Natural killer cell (primary cell): ENCODE data around the gene OTOF. TPM values are rescaled to one million over a fixed set of nuclear protein-coding genes. Genes with fewer than 3 reads are reported as not detected.

ENCODE experiments used
- ATAC-seq, 3 donors: fragments of 150-1000 bp in 2 of 3; fragments of 200-7000 bp in 1 of 3; cut with Tn5 transposase; 1 replicate in 1 of 3; 2 replicates in 2 of 3; pipeline ENCODE4 v1.10.0; 2021; ENCODE audit warnings: mild to moderate bottlenecking in 2 of 3, moderate library complexity in 2 of 3
- DNase-seq, 2 donors: peaks; one replicate each; pipeline versions ENCODE4 v3.0.0 to v3.0.0-alpha.2; 2013 to 2021; ENCODE audit warnings: mixed read lengths in 1 of 2
- H3K27ac ChIP-seq: one replicate; pipeline ENCODE4 v1.5.1; 2013; ENCODE audit warnings: mild to moderate bottlenecking, low read length
- H3K27me3 ChIP-seq: one replicate; pipeline ENCODE4 v1.6.1; 2013; ENCODE audit warnings: low read length; ENCODE audit not compliant: control insufficient read depth, insufficient read depth
- H3K36me3 ChIP-seq: one replicate; pipeline ENCODE4 v1.6.1; 2013; ENCODE audit warnings: low read length; ENCODE audit not compliant: control insufficient read depth, insufficient read depth
- H3K4me1 ChIP-seq: one replicate; pipeline ENCODE4 v1.6.1; 2013; ENCODE audit warnings: low read length; ENCODE audit not compliant: control insufficient read depth, insufficient read depth
- H3K4me3 ChIP-seq: one replicate; pipeline ENCODE4 v1.5.1; 2013; ENCODE audit warnings: low read length
- H3K9me3 ChIP-seq: one replicate; pipeline ENCODE4 v1.6.1; 2013; ENCODE audit warnings: low read length; ENCODE audit not compliant: control insufficient read depth, insufficient read depth
- H3K27ac Mint-ChIP-seq, 2 donors: one replicate each; pipeline ENCODE4 v1.8.0; 2022; ENCODE audit warnings: mild to moderate bottlenecking in 2 of 2, mixed read lengths in 2 of 2, moderate library complexity in 1 of 2
- H3K27me3 Mint-ChIP-seq, 2 donors: one replicate each; pipeline ENCODE4 v1.8.0; 2022; ENCODE audit warnings: low read depth in 2 of 2, mixed read lengths in 2 of 2
- H3K36me3 Mint-ChIP-seq: one replicate; pipeline ENCODE4 v1.8.0; 2022; ENCODE audit warnings: mixed read lengths
- H3K4me1 Mint-ChIP-seq, 2 donors: one replicate each; pipeline ENCODE4 v1.8.0; 2022; ENCODE audit warnings: mixed read lengths in 2 of 2
- H3K4me3 Mint-ChIP-seq: one replicate; pipeline ENCODE4 v1.8.0; 2022; ENCODE audit warnings: mild to moderate bottlenecking, moderate library complexity, mixed read lengths
- H3K9me3 Mint-ChIP-seq, 2 donors: one replicate each; pipeline ENCODE4 v1.8.0; 2022; ENCODE audit warnings: mixed read lengths in 2 of 2
- CTCF ChIP-seq: fragments of 200-600 bp; IDR thresholded peaks from one replicate; pipeline ENCODE4 v1.8.0; 2022; ENCODE audit warnings: antibody characterized with exemption
- WGBS: methylation state at CpG from one replicate; pipeline ENCODE4 v1.1.7; 2013; ENCODE audit warnings: missing lambda C conversion rate; ENCODE audit not compliant: insufficient coverage; 5-methylcytosine and 5-hydroxymethylcytosine counted together
- intact Hi-C: fragments of 100-400 bp; cut with micrococcal nuclease; formaldehyde crosslinking; loops from one replicate; pipeline ENCODE4 v1.14.2; 2022
- total RNA-seq, 4 donors: library from RNA; stranded (reverse); fragments of 120-200 nt in 1 of 4; gene quantifications; one replicate each; pipeline versions ENCODE4 v1.2.3 to v1.2.4, GENCODE V29; 2013 to 2022

The OTOF gene
- total RNA-seq, 3 donors from 2014 or later (not counting 1 experiment from before 2014, with no cell fraction given) = 0.66 to 3.7 (median 1.4) TPM

GRCh38 chr2:26456440-26457250, 21.3 kb downstream of the OTOF start:
- no peak for ATAC-seq
- no peak for DNase-seq
- H3K27ac Mint-ChIP-seq = no peak overlapping the region
- peaks cover 11% of the 10 kb centered on the region for H3K4me1 ChIP-seq
- no peaks in the 10 kb centered on the region for H3K36me3 ChIP-seq
- intact Hi-C loops = no loop called here
- peaks cover 6 to 12% of the 10 kb centered on the region in 2 donors for H3K27me3 Mint-ChIP-seq
- H3K36me3 Mint-ChIP-seq = no peaks in the 10 kb centered on the region
- WGBS = 91% methylated on average over 10 of the region's 10 CpGs
- no peak overlapping the region for H3K4me3 ChIP-seq
- H3K4me1 Mint-ChIP-seq = no peaks in the 10 kb centered on the region
- no peaks in the 10 kb centered on the region for H3K9me3 ChIP-seq
- no peaks in the 10 kb centered on the region for H3K9me3 Mint-ChIP-seq
- no peak overlapping the region for H3K27ac ChIP-seq
- H3K4me3 Mint-ChIP-seq = no peak overlapping the region
- no peak for TF ChIP-seq CTCF
- H3K27me3 ChIP-seq = no peaks in the 10 kb centered on the region

- ATAC-seq (no peak), DNase-seq (no peak)
- 59% methylated on average over 18 of the region's 18 CpGs for WGBS
- H3K4me3 Mint-ChIP-seq = no peak overlapping the region
- Histone ChIP-seq H3K4me3 (no peak overlapping the region), H3K36me3 (no peaks in the 10 kb centered on the region), H3K27ac (no peak overlapping the region), H3K9me3 (no peaks in the 10 kb centered on the region), H3K27me3 (no peaks in the 10 kb centered on the region), H3K4me1 (peaks cover 11% of the 10 kb centered on the region)
- no peaks in the 10 kb centered on the region for H3K9me3 Mint-ChIP-seq
- intact Hi-C loops = no loop called here
- no peaks in the 10 kb centered on the region for H3K4me1 Mint-ChIP-seq
- peaks cover 6 to 12% of the 10 kb centered on the region in 2 donors for H3K27me3 Mint-ChIP-seq
- no peak for TF ChIP-seq CTCF
- no peak overlapping the region for H3K27ac Mint-ChIP-seq
- no peaks in the 10 kb centered on the region for H3K36me3 Mint-ChIP-seq
Measured at GRCh38 chr2:26455670-26456439, 22.1 kb downstream of the OTOF start.

- intact Hi-C loops = no loop called here
Measured at GRCh38 chr2:26455037-26455669, 22.8 kb downstream of the OTOF start.

More at GRCh38 chr2:26455037-26455669, 22.8 kb downstream of the OTOF start:
- Mint-ChIP-seq H3K4me3 (no peak overlapping the region), H3K4me1 (no peaks in the 10 kb centered on the region), H3K9me3 (no peaks in the 10 kb centered on the region), H3K27ac (no peak overlapping the region), H3K36me3 (no peaks in the 10 kb centered on the region), H3K27me3 (peaks cover 6 to 12% of the 10 kb centered on the region in 2 donors)
- ATAC-seq (no peak), DNase-seq (no peak)
- WGBS = 79% methylated on average over 11 of the region's 11 CpGs
- Histone ChIP-seq H3K4me1 (peaks cover 11% of the 10 kb centered on the region), H3K4me3 (no peak overlapping the region), H3K27ac (no peak overlapping the region), H3K36me3 (no peaks in the 10 kb centered on the region), H3K27me3 (no peaks in the 10 kb centered on the region), H3K9me3 (no peaks in the 10 kb centered on the region)
- TF ChIP-seq CTCF = no peak
